ENCODE measurements around the gene FUZ.

DNA sequence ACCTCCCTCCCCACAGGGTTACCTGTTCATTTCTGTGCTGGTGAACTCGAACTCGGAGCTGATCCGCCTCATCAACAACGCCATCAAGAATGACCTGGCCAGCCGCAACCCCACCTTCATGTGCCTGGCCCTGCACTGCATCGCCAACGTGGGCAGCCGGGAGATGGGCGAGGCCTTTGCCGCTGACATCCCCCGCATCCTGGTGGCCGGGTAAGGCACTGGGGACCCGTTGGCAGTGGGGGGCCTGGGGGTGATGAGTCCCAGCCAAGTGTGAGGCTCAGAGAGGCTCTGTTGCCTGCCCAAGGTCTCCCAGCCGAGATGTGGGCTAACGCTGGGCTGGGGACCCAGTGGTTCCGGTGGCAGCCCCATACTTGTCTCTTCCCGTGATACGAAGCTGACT is 30.6 kb downstream of the FUZ start:
- TF ChIP-seq, protein P1, sequence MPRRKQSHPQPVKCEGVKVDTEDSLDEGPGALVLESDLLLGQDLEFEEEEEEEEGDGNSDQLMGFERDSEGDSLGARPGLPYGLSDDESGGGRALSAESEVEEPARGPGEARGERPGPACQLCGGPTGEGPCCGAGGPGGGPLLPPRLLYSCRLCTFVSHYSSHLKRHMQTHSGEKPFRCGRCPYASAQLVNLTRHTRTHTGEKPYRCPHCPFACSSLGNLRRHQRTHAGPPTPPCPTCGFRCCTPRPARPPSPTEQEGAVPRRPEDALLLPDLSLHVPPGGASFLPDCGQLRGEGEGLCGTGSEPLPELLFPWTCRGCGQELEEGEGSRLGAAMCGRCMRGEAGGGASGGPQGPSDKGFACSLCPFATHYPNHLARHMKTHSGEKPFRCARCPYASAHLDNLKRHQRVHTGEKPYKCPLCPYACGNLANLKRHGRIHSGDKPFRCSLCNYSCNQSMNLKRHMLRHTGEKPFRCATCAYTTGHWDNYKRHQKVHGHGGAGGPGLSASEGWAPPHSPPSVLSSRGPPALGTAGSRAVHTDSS (tag by site-specific recombination; IDR thresholded peaks at IDR 0.05) = no peak
- TF ChIP-seq ZBTB1 (tag by site-specific recombination; IDR thresholded peaks at IDR 0.05) = no peak
- TF ChIP-seq BCL11A (tag by site-specific recombination; IDR thresholded peaks at IDR 0.05; ENCODE audit: low read depth) = no peak
- no peak for TF ChIP-seq ZNF121 (tag by site-specific recombination; IDR thresholded peaks at IDR 0.05)
- TF ChIP-seq ZNF302 (tag by site-specific recombination; IDR thresholded peaks at IDR 0.05; ENCODE audit: low read depth) = no peak
- TF ChIP-seq, protein P2, sequence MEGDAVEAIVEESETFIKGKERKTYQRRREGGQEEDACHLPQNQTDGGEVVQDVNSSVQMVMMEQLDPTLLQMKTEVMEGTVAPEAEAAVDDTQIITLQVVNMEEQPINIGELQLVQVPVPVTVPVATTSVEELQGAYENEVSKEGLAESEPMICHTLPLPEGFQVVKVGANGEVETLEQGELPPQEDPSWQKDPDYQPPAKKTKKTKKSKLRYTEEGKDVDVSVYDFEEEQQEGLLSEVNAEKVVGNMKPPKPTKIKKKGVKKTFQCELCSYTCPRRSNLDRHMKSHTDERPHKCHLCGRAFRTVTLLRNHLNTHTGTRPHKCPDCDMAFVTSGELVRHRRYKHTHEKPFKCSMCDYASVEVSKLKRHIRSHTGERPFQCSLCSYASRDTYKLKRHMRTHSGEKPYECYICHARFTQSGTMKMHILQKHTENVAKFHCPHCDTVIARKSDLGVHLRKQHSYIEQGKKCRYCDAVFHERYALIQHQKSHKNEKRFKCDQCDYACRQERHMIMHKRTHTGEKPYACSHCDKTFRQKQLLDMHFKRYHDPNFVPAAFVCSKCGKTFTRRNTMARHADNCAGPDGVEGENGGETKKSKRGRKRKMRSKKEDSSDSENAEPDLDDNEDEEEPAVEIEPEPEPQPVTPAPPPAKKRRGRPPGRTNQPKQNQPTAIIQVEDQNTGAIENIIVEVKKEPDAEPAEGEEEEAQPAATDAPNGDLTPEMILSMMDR (tag by site-specific recombination; IDR thresholded peaks at IDR 0.05) = no peak
- TF ChIP-seq, protein P3, sequence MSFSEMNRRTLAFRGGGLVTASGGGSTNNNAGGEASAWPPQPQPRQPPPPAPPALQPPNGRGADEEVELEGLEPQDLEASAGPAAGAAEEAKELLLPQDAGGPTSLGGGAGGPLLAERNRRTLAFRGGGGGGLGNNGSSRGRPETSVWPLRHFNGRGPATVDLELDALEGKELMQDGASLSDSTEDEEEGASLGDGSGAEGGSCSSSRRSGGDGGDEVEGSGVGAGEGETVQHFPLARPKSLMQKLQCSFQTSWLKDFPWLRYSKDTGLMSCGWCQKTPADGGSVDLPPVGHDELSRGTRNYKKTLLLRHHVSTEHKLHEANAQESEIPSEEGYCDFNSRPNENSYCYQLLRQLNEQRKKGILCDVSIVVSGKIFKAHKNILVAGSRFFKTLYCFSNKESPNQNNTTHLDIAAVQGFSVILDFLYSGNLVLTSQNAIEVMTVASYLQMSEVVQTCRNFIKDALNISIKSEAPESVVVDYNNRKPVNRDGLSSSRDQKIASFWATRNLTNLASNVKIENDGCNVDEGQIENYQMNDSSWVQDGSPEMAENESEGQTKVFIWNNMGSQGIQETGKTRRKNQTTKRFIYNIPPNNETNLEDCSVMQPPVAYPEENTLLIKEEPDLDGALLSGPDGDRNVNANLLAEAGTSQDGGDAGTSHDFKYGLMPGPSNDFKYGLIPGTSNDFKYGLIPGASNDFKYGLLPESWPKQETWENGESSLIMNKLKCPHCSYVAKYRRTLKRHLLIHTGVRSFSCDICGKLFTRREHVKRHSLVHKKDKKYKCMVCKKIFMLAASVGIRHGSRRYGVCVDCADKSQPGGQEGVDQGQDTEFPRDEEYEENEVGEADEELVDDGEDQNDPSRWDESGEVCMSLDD (tag by site-specific recombination; IDR thresholded peaks at IDR 0.05) = no peak
- TF ChIP-seq, protein P4, sequence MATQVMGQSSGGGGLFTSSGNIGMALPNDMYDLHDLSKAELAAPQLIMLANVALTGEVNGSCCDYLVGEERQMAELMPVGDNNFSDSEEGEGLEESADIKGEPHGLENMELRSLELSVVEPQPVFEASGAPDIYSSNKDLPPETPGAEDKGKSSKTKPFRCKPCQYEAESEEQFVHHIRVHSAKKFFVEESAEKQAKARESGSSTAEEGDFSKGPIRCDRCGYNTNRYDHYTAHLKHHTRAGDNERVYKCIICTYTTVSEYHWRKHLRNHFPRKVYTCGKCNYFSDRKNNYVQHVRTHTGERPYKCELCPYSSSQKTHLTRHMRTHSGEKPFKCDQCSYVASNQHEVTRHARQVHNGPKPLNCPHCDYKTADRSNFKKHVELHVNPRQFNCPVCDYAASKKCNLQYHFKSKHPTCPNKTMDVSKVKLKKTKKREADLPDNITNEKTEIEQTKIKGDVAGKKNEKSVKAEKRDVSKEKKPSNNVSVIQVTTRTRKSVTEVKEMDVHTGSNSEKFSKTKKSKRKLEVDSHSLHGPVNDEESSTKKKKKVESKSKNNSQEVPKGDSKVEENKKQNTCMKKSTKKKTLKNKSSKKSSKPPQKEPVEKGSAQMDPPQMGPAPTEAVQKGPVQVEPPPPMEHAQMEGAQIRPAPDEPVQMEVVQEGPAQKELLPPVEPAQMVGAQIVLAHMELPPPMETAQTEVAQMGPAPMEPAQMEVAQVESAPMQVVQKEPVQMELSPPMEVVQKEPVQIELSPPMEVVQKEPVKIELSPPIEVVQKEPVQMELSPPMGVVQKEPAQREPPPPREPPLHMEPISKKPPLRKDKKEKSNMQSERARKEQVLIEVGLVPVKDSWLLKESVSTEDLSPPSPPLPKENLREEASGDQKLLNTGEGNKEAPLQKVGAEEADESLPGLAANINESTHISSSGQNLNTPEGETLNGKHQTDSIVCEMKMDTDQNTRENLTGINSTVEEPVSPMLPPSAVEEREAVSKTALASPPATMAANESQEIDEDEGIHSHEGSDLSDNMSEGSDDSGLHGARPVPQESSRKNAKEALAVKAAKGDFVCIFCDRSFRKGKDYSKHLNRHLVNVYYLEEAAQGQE (tag by site-specific recombination; IDR thresholded peaks at IDR 0.05) = no peak
- no peak for TF ChIP-seq ZNF621 (tag by site-specific recombination; IDR thresholded peaks at IDR 0.05)
- TF ChIP-seq YY1 (tag by site-specific recombination; IDR thresholded peaks at IDR 0.05) = no peak
- TF ChIP-seq PRDM1 (tag by site-specific recombination; IDR thresholded peaks at IDR 0.05) = no peak

Data from HEK293 (cell line).